HepG2 (cell line): Measurements from ENCODE around the gene STH. TPM values are rescaled to one million over a fixed set of nuclear protein-coding genes. Genes with fewer than 3 reads are reported as not detected.

ENCODE experiments used
- ATAC-seq: fragments of 200-7000 bp; cut with Tn5 transposase; 3 replicates; pipeline ENCODE4 v1.9.1; 2020; ENCODE audit warnings: mild to moderate bottlenecking, moderate library complexity
- BruUV-seq: library from RNA; stranded (reverse); fragments of 400-500 nt; replicated peaks from 2 replicates; lab custom pipeline; 2021; lab: Mats Ljungman, UMichigan
- CTCF ChIA-PET: fragments of 300-600 bp; formaldehyde crosslinking; extraction: SDS; loops from one replicate; lab custom pipeline; 2021; ENCODE audit warnings: low total read pairs, inconsistent platforms, low intra/inter-chr PET ratio; lab: Yijun Ruan, JAX
- POLR2A ChIA-PET: fragments of 350-600 bp; sonication (Branson Sonifier 250); formaldehyde crosslinking; loops from one replicate; lab custom pipeline; 2020; ENCODE audit warnings: antibody characterized with exemption, inconsistent platforms; lab: Yijun Ruan, JAX
- DNase-seq: peaks from one replicate; pipeline ENCODE4 v3.0.0-alpha.2; 2015; ENCODE audit warnings: low spot score
- FAIRE-seq: peaks from 3 replicates; lab custom pipeline; 2011; peaks lifted over from hg19 to GRCh38; lab: Jason Lieb, UNC
- H2AFZ ChIP-seq: one replicate; pipeline ENCODE4 v1.6.1; 2011; ENCODE audit warnings: low read length, inconsistent platforms
- H3K27ac ChIP-seq: fragments of 300-600 bp; 3 replicates; pipeline ENCODE4 v1.8.0; 2011; ENCODE audit warnings: mixed run types, mild to moderate bottlenecking, mixed read lengths, low read length, inconsistent platforms; ENCODE audit not compliant: insufficient read depth; ENCODE audit errors: extremely low read length
- H3K27me3 ChIP-seq, 2 experiments: fragments of 200-600 bp in 1 of 2; 2 replicates in 1 of 2; 3 replicates in 1 of 2; pipeline versions ENCODE4 v1.6.0 to v1.8.0; 2011; ENCODE audit warnings: low read length in 2 of 2, mild to moderate bottlenecking in 2 of 2, moderate library complexity in 2 of 2, inconsistent platforms in 1 of 2; ENCODE audit not compliant: insufficient read depth in 2 of 2, control insufficient read depth in 1 of 2
- H3K36me3 ChIP-seq, 2 experiments: fragments of 200-600 bp in 1 of 2; replicated peaks in 1 of 2; 2 replicates in 1 of 2; 3 replicates in 1 of 2; pipeline versions ENCODE4 v1.5.1 to v1.8.0; 2011; ENCODE audit warnings: low read length in 2 of 2, inconsistent platforms in 1 of 2; ENCODE audit not compliant: insufficient read depth in 2 of 2, control insufficient read depth in 1 of 2
- H3K4me1 ChIP-seq: 2 replicates; pipeline ENCODE4 v1.5.1; 2012; ENCODE audit warnings: low read length, inconsistent platforms; ENCODE audit not compliant: insufficient read depth
- H3K4me2 ChIP-seq: 2 replicates; pipeline ENCODE4 v1.6.0; 2011; ENCODE audit warnings: low read depth, low read length, inconsistent platforms
- H3K4me3 ChIP-seq, 3 experiments: fragments of 200-600 bp in 1 of 3; sonication (generic), shearing (Covaris generic) in 1 of 3; replicated peaks in 1 of 3; 2 replicates each; pipeline ENCODE4 v1.5.1; 2011 to 2016; ENCODE audit warnings: low read length in 3 of 3, inconsistent platforms in 2 of 3, low read depth in 2 of 3, mild to moderate bottlenecking in 2 of 3, control low read depth in 1 of 3, mixed read lengths in 1 of 3; ENCODE audit not compliant: insufficient read depth in 1 of 3
- H3K79me2 ChIP-seq: one replicate; pipeline ENCODE4 v1.6.1; 2011; ENCODE audit warnings: low read length, inconsistent platforms; ENCODE audit not compliant: insufficient read depth
- H3K9ac ChIP-seq: 2 replicates; pipeline ENCODE4 v1.6.0; 2011; ENCODE audit warnings: mild to moderate bottlenecking, low read depth, low read length, inconsistent platforms; ENCODE audit not compliant: insufficient read depth
- H3K9me3 ChIP-seq: 2 replicates; pipeline ENCODE4 v1.5.1; 2012; ENCODE audit warnings: mild to moderate bottlenecking, low read length
- H4K20me1 ChIP-seq: 2 replicates; pipeline ENCODE4 v1.6.0; 2011; ENCODE audit warnings: inconsistent platforms, mild to moderate bottlenecking, low read length, moderate library complexity; ENCODE audit not compliant: insufficient read depth
- DNMT1 ChIP-seq: sonication (generic); formaldehyde crosslinking; IDR thresholded peaks from 2 replicates; pipeline ENCODE4 v1.5.1; 2020; ENCODE audit warnings: mild to moderate bottlenecking, missing genetic modification reagents
- HDAC1 ChIP-seq: sonication (generic); formaldehyde crosslinking; IDR thresholded peaks from 2 replicates; pipeline ENCODE4 v1.5.1; 2020; ENCODE audit warnings: mild to moderate bottlenecking, missing genetic modification reagents
- POGK ChIP-seq: sonication (generic); formaldehyde crosslinking; conservative IDR thresholded peaks from 2 replicates; pipeline ENCODE4 v1.8.0; 2022; ENCODE audit warnings: mild to moderate bottlenecking, moderate library complexity, missing genetic modification reagents
- SAP130 ChIP-seq: IDR thresholded peaks from 2 replicates; pipeline ENCODE4 v1.6.1; 2016; ENCODE audit warnings: low read depth
- SMC3 ChIP-seq: IDR thresholded peaks from 2 replicates; pipeline ENCODE4 v1.6.1; 2011; ENCODE audit warnings: low read length, improper control_type of control experiment
- SNAI1 ChIP-seq: sonication (generic); formaldehyde crosslinking; IDR thresholded peaks from 2 replicates; pipeline ENCODE4 v1.5.0; 2020; ENCODE audit warnings: mild to moderate bottlenecking, missing genetic modification reagents, borderline replicate concordance
- U2AF2 ChIP-seq: fragments of 200-400 bp; formaldehyde crosslinking; IDR thresholded peaks from 2 replicates; pipeline ENCODE4 v1.6.1; 2017; ENCODE audit warnings: low read depth, mild to moderate bottlenecking, low read length
- ZNF101 ChIP-seq: sonication (generic); formaldehyde crosslinking; IDR thresholded peaks from 2 replicates; pipeline ENCODE4 v1.4.0; 2020; ENCODE audit warnings: mild to moderate bottlenecking, low read depth, missing genetic modification reagents, borderline replicate concordance
- ZNF331 ChIP-seq: sonication (generic); formaldehyde crosslinking; IDR thresholded peaks from 2 replicates; pipeline ENCODE4 v1.4.0; 2020; ENCODE audit warnings: missing genetic modification reagents
- ZNF407 ChIP-seq: sonication (generic); formaldehyde crosslinking; IDR thresholded peaks from one replicate; pipeline ENCODE4 v1.5.1; 2020; ENCODE audit warnings: mild to moderate bottlenecking, missing genetic modification reagents; ENCODE audit errors: not compliant biosample characterization
- WGBS: methylation state at CpG from one replicate; pipeline ENCODE4 v1.1.6; 2017; ENCODE audit warnings: low lambda C conversion rate; 5-methylcytosine and 5-hydroxymethylcytosine counted together
- in situ Hi-C: cut with HindIII; loops from 2 replicates; pipeline ENCODE4 v1.10.0; 2017; ENCODE audit warnings: low pct_unique_long_range_greater_than_20kb; ENCODE audit not compliant: extremely low pct_ligation_motif_present
- intact Hi-C: fragments of 100-400 bp; cut with micrococcal nuclease; formaldehyde crosslinking; loops from one replicate; pipeline ENCODE4 v1.10.0; 2022; ENCODE audit not compliant: unreplicated experiment
- polyA plus RNA-seq, 8 experiments: library from polyadenylated mRNA; depleted of rRNA in 3 of 8; stranded (reverse) in 7 of 8; unstranded in 1 of 8; fragments of >200 nt; fragmentation: Illumina TruSeq in 4 of 8; extraction: Trizol in 4 of 8; gene quantifications; 2 replicates each; pipeline versions ENCODE4 v1.2.1 to v1.2.3, GENCODE V29; 2011 to 2016; ENCODE audit warnings: low read depth in 4 of 8, missing spikeins in 1 of 8, mixed read lengths in 1 of 8; ENCODE audit not compliant: insufficient read depth in 1 of 8
- total RNA-seq, 5 experiments: library from RNA; depleted of rRNA; stranded (reverse); fragments of >200 nt; fragmentation: Illumina TruSeq; extraction: Trizol; gene quantifications; 2 replicates each; pipeline ENCODE4 v1.2.3, GENCODE V29; 2016; ENCODE audit warnings: low read depth in 1 of 5
- TF ChIP-seq, protein P1 (sequence below): sonication (generic); formaldehyde crosslinking; IDR thresholded peaks from 2 replicates; pipeline ENCODE4 v1.4.0; 2020; ENCODE audit warnings: missing genetic modification reagents
- TF ChIP-seq, protein P2 (sequence below): sonication (generic); formaldehyde crosslinking; IDR thresholded peaks from 2 replicates; pipeline ENCODE4 v1.5.0; 2020; ENCODE audit warnings: missing genetic modification reagents

The STH gene
- total and polyA plus RNA-seq, 2 of the 13 experiments (the other 11 are each of a cell fraction or from before 2014, with no cell fraction given): not detected

DNA sequence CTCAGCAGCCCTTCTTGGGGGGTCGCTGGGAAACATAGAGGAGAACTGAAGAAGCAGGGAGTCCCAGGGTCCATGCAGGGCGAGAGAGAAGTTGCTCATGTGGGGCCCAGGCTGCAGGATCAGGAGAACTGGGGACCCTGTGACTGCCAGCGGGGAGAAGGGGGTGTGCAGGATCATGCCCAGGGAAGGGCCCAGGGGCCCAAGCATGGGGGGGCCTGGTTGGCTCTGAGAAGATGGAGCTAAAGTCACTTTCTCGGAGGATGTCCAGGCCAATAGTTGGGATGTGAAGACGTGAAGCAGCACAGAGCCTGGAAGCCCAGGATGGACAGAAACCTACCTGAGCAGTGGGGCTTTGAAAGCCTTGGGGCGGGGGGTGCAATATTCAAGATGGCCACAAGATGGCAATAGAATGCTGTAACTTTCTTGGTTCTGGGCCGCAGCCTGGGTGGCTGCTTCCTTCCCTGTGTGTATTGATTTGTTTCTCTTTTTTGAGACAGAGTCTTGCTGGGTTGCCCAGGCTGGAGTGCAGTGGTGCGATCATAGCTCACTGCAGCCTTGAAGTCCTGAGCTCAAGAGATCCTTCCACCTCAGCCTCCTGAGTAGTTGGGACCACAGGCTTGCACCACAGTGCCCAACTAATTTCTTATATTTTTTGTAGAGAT lies 3.4 kb downstream of the STH start:
- no peaks in the 10 kb centered on the region for H3K79me2 ChIP-seq
- H3K9me3 ChIP-seq: no peaks in the 10 kb centered on the region
- BruUV-seq: no TSS peak
- H3K4me1 ChIP-seq: peaks cover 43% of the 10 kb centered on the region
- intact Hi-C loops: loop anchor here (1.0 to 5.0 kb wide), 3 partner anchors 42 to 285 kb away; no protein-coding TSS in a partner anchor
- peak; percentile 76 for ATAC-seq
- H3K4me3 ChIP-seq: peak overlapping the region; percentile 13 to 67 (median 39); a peak in 5 of 6 replicates
- H4K20me1 ChIP-seq: no peaks in the 10 kb centered on the region
- H3K27me3 ChIP-seq: 0 out of 5 replicates have a peak, but pooled peaks cover 0 to 1% of the 10 kb centered on the region in 2 experiments
- CTCF ChIA-PET: interaction anchor here (1.2 to 4.3 kb wide), 4 partner anchors 41 to 210 kb away, joined by 4 to 37 read pairs (median 10); no protein-coding TSS in a partner anchor
- peak; percentile 95 for FAIRE-seq
- peak overlapping the region; percentile 92 for H3K4me2 ChIP-seq
- H2AFZ ChIP-seq: no peak overlapping the region
- no peak overlapping the region for H3K9ac ChIP-seq
- H3K27ac ChIP-seq: no peak overlapping the region
- in situ Hi-C loops: loop anchor here (5.0 to 25.0 kb wide), 3 partner anchors 40 to 835 kb away; no protein-coding TSS in a partner anchor
- peak; percentile 75 for DNase-seq
- H3K36me3 ChIP-seq: no peaks in the 10 kb centered on the region
- 12% methylated on average over 8 of the region's 8 CpGs for WGBS
- POLR2A ChIA-PET: interaction anchor here (0.8 to 2.4 kb wide), 3 partner anchors 190 to 211 kb away, joined by 3 to 11 read pairs (median 4); partner anchors contain the start of gene KANSL1
- TF ChIP-seq HDAC1 (CRISPR knock-in tag): peak; percentile 8; the same call in 1 of the 2 replicates
- no peak for TF ChIP-seq ZNF101
- TF ChIP-seq ZNF407 (CRISPR knock-in tag): no peak
- TF ChIP-seq POGK (CRISPR knock-in tag): no peak
- TF ChIP-seq DNMT1: peak; percentile 71; the same call in 1 of the 2 replicates
- peak; percentile 46; the same call in 1 of the 2 replicates for TF ChIP-seq SAP130 (CRISPR knock-in tag)
- TF ChIP-seq SMC3: peak; percentile 94
- TF ChIP-seq U2AF2: no peak
- TF ChIP-seq ZNF331: peak; percentile 70
- peak; percentile 93 for TF ChIP-seq SNAI1 (CRISPR knock-in tag)
- TF ChIP-seq, protein P1, sequence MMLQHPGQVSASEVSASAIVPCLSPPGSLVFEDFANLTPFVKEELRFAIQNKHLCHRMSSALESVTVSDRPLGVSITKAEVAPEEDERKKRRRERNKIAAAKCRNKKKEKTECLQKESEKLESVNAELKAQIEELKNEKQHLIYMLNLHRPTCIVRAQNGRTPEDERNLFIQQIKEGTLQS (CRISPR knock-in tag): no peak
- TF ChIP-seq, protein P2, sequence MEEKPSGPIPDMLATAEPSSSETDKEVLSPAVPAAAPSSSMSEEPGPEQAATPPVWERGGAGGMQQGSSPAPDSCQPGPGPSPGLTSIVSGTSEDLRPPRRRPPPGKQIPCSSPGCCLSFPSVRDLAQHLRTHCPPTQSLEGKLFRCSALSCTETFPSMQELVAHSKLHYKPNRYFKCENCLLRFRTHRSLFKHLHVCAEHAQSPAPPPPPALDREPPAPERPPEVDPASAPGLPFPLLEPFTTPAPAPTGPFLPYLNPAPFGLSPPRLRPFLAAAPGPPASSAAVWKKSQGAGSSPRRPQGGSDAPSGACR (CRISPR knock-in tag): no peak
